Activated CD4-positive, alpha-beta T cell treated with anti-CD3 and anti-CD28 coated beads for 4 hours (primary cell): ENCODE data around the gene ADARB2.
A peak's percentile ranks its signal among the peaks of the same experiment; 100 is the strongest.
"Not testable (repeated sequence)": the region's sequence is repeated elsewhere in the genome, so short reads cannot be mapped to it uniquely, and the experiment has no call there.

Source experiments
- DNase-seq, 2 donors: peaks; one replicate each; pipeline ENCODE4 v3.0.0-alpha.2; 2020

Gene ADARB2

GRCh38 chr10:1737222-1738061 lies at the start of gene ADARB2:
Gene ADARB2 (minus strand): TSS chr10:1737525.
- peak in 1 of 2 donors; percentile 10 for DNase-seq

GRCh38 chr10:1785835-1786234 lies 48.5 kb upstream of the ADARB2 start:
- DNase-seq: no peak

DNA sequence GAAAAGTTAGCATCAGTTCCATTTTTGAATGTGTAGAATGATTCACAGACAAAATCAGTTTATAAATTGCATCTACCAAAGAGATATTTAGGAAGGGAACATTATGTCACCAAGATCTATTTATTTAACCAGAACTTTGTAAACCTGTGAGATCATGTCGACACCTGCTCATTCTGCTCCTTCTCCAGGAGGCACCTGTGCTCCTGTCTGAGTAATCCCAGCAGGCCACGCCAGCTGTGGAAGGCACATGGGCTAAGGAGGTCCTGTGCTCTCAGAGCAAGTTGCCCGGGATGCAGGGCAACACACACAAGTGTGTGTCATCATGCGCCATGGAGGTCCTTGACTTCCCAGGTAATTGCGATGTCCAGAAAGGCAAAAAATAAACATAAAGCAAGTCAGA lies 45.5 kb upstream of the ADARB2 start:
- no peak for DNase-seq

DNA sequence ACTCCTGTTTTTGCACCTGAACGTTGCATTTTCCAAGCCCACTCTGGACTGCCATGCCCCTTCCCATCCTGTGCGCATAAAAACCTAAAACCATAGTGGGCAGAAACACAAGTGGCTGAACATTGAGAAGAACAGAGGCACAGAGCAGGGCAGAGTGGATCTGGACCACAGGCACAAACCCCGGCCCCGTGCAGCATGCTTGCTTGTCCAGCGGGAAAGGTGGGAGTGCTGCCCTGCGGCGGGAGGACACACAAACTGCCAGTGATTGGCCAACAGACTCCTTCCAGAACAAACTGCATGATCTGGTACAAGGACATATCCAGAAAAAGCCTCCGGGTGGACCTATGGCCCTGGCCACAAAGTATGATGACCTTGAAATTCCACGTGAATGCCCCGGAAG lies 42.5 kb upstream of the ADARB2 start:
- no peak for DNase-seq

DNA sequence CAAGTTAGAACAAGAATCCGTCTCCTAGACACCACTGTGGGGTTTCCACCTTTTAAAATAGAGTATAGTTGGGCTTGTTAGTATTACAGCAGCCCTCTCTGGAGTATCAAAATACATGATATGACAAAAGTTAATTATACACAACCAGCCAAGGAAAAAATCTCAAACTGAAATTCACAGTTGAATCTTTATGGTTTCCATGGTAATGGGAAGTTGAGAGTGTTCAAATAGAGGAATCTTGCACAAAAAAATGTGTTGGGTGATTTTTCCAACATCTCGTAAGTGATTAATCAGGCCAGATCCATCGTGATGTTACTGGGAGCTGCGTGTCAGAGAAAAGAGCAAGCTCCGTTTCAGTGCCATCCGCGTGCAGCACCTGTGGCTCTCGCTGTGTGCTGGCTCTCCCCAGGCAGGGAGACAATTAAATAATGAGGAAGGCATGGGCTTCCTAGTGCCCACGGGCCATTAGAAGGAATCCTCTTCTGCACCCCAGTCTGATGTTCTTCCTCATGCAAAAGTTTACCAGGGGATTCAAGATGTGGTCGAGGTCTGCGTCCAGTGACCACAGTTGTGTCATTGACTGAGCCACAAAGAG lies 41.1 kb upstream of the ADARB2 start:
- DNase-seq: no peak

- DNase-seq: no peak
These were observed 38.9 kb upstream of the ADARB2 start for GRCh38 chr10:1776127-1776662.

- no peak for DNase-seq
These were observed 37.5 kb upstream of the ADARB2 start for GRCh38 chr10:1774796-1775195.

DNA sequence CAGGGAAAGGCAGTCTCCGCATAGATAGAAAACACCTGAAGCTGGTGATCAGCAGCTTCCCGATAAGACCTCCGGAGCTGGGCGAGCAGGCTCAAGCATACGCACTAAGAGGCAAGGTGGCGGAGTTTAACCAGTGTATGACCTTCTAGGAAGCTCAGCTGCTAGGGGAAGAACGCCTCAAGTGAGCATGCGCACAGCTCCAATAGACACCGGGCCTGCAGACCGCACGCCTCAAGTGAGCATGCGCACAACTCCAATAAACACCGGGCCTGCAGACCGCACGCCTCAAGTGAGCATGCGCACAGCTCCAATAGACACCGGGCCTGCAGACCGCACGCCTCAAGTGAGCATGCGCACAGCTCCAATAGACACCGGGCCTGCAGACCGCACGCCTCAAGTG lies 35.9 kb upstream of the ADARB2 start:
- not testable (repeated sequence) for DNase-seq

- DNase-seq: no peak
These were observed 28.7 kb upstream of the ADARB2 start for GRCh38 chr10:1766049-1766448.

- no peak for DNase-seq
These were observed 24.8 kb upstream of the ADARB2 start for GRCh38 chr10:1762076-1762475.

DNA sequence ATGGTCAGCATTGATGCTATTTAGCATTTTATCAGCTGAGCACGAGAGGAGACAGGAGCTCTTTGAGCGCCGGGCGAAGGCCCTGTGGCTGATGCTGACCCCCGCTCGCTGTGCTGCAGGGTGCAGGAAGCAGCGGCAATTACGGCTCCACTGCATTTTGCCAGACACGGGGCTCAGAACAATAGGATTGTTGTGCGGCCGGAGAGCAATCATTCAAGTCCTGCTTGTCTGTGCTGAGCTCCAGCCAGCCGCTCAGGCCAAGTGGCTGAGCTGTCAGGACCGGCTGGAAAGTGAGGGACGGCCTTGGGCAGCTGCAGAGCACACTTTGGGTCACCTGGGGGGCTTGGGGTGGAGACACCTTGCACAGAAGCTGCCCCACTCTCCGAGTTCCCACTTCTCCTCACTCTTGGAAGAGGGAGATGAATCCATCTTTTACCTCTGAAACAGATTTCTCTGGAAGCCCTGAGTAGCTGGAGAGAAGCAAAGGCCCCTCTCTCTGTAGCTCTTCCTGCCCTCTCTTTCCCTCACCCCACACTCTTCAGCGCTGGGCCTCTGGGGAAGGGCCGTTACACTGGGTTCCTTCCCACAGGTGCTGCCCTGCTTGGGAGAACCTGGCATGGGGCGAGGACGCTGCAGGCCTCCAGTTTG lies 17.3 kb upstream of the ADARB2 start:
- DNase-seq: no peak

DNA sequence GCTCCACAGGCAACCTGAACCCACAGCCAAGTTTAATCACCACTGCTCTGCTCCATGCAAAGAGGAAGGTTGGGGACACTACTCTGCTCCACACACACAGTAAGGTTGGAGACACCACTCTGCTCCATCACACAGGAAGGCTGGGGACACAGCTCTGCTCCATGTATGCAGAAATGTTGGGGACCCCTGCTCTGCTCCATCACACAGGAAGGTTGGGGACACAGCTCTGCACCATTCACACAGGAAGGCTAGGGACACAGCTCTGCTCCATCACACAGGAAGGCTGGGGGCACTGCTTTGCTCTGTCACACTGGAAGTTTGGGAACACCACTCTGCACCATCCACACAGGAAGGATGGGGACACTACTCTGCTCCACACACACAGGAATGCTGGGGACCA lies 14.8 kb upstream of the ADARB2 start:
- DNase-seq: no peak

GRCh38 chr10:1747590-1748157 lies 10.3 kb upstream of the ADARB2 start:
- DNase-seq: no peak

DNA sequence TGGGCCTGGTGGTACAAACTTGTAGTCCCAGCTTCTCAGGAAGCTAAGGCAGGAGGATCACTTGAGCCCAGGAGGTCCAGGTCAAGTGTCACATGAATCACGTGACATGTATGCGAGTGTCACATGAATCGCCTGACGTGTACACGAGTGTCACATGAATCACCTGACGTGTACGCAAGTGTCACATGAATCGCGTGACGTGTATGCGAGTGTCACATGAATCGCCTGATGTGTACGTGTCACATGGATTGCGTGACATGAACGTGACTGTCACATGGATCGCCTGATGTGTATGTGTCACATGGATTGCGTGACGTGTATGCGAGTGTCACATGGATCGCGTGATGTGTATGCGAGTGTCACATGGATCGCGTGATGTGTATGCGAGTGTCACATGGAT lies 9.5 kb upstream of the ADARB2 start:
- no peak for DNase-seq

DNA sequence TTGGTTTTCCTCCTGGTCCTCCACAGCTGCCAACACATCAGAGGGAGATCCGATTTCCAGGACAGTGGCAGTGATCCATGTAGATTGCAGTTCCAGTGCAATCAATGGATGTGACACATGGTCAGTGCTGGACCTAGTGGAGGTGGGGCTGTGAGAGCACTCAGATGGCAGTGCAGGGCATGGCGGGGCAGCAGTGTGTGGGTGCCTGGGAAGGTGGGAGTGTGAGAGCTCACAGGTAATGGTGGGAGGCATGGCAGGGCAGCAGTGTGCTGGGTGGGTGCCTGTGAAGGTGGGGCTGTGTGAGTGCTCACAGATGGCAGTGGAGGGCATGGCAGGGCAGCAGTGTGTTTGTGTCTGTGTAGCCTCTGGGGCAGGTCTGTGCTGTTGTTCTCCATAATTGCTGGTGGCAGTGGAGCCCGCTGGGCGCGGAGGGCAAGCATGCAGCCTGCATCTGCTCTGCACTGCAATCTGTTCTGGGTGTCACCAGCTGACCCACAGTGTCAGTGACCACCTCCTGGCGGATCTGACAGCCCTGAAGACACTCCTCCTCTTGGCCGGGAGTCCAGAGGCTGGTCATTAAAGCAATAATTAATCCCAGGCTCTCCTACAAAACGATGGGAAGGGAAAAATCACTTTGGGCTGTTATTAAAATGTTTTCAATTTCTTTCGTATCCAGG lies 8.6 kb upstream of the ADARB2 start:
- no peak for DNase-seq

DNA sequence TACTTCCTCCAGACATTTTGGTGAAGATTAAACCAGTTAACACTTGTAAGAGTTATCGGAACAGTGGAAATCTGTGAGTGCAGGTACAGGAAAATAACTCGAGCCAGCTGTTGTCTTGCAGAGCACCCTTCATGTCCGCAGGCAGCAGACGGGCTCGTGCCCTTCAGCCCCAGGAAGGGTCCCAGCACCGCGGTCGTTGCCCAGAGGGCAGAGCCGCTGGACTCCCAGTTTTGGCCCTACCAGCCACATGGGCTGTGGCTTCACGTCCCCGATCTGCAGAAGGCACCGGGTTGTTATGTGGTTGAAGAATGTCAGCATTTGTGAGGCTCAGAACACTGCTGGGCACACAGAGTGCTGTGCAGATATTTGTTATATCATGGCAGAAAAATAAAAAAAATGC lies 7.2 kb upstream of the ADARB2 start:
- DNase-seq: no peak

GRCh38 chr10:1743141-1743540 lies 5.8 kb upstream of the ADARB2 start:
- no peak for DNase-seq

DNA sequence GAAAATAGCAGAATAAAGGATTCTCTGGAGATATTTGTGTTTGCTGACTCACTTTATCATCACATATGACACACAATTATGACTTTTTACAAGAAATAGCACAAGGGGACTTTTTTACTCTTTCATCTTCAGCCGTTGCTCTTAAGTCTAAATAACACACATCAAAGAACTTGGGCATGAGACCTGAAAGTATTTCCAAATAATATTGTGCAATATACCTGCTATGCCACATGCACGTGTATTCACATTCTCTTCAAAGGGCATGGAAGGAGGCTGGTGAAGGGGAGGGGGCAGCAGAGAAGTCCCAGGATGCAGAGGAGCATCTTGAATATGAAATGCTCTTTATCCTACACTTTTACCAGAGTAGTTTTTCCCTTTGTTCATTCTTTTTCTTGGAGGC lies 4.1 kb upstream of the ADARB2 start:
- no peak for DNase-seq

DNA sequence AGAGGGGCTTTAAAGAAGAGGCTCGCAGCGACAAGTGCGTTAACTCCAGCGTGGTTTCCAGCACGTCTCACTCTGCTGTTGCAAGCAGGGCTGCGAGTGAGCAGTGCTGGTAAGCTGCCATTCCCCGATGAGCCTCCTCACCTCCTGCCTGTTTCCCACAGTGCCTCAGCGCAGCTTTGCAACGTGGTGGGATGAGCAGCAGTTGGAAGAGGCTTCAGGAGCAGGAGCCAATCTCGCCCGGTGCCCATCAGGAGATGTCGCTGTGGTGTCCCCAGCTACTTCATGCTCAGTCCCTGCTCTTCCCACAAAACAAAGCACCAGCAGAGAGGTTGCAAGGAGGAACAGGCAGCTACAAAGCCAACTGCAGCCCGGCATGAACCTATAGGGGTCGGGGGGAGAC lies 2.4 kb upstream of the ADARB2 start:
- no peak for DNase-seq

GRCh38 chr10:1738950-1739349 lies 1.6 kb upstream of the ADARB2 start:
- DNase-seq: no peak

- DNase-seq: no peak
These were observed 428 bp downstream of the ADARB2 start for GRCh38 chr10:1736972-1737221.

DNA sequence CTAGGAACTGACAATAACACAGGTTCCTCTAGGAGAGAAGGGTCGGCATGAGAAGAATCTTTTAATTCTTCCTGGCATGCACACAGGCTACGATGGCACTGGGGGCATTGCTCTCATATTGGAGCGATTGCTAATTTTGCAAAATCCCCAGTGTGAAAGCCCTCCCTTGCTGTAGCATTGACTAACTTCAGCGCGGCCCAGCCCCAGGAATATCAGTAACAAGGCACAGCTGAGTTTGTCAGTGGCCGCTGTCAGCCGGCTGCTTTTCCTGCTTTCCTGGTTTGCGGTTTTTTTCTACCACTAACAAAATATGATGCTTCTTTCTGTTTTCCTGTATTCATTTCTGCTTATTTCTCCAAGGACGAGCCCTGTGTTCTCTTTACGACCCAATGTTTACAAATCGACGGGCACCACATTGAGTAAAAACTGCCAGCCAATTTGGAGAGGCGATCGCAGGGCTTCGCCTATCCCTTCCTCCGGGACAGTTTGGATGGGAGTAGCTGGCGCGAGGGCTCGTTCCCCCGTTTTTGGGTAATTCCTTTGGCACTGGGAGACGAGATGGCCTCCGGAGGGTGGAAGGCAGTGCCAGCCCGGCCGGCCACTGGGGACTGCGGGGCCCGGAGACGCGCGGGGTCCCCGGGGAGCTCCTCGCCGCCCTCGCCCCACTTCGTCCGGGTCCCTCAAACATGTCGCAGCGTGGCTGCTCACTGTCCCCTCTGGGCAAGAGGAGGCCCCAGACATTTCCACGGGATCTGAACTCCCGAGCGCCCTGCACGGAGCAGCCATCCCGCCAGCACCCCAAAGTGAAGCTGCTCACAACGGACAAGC lies 967 bp downstream of the ADARB2 start:
- DNase-seq: no peak
